ENCODE data around the gene ALDH7A1. TPM values are rescaled to one million over a fixed set of nuclear protein-coding genes. Genes with fewer than 3 reads are reported as not detected.

ALDH7A1 gene
- total and polyA plus RNA-seq, 2 donors (not counting 1 experiment from before 2014, with no cell fraction given), result 0.78 to 3.3 TPM

GRCh38 chr5:126599499-126599898, 4.5 kb upstream of the ALDH7A1 start:
- H3K9ac ChIP-seq (ENCODE audit: low read length), result no peak overlapping the region
- no peak overlapping the region for H3K4me2 ChIP-seq (replicated peaks; ENCODE audit: low read depth, low read length, poor library complexity, severe bottlenecking)
- no peaks in the 10 kb centered on the region for H3K27me3 Mint-ChIP-seq
- H3K4me1 Mint-ChIP-seq, result peaks cover 30% of the 10 kb centered on the region
- no peaks in the 10 kb centered on the region for H3K9me3 Mint-ChIP-seq (ENCODE audit: insufficient read depth)
- no peaks in the 10 kb centered on the region for H3K27me3 ChIP-seq (replicated peaks in 1 of 4; ENCODE audit: control extremely low read depth in 1 of 4, control insufficient read depth in 3 of 4, insufficient read depth in 4 of 4, low read length in 3 of 4)
- no peak overlapping the region for H3K27ac ChIP-seq (ENCODE audit: low read length in 2 of 2)
- intact Hi-C loops (cut with micrococcal nuclease), result no loop called here
- no peak overlapping the region for H3K4me3 ChIP-seq (ENCODE audit: control extremely low read depth in 1 of 5, extremely low read depth in 1 of 5, insufficient read depth in 1 of 5, low read depth in 2 of 5, low read length in 4 of 5)
- TF ChIP-seq EZH2 (IDR thresholded peaks at IDR 0.05; ENCODE audit: borderline replicate concordance, insufficient read depth, low read depth, low read length, poor library complexity, severe bottlenecking), result no peak
- no peak for TF ChIP-seq CTCF (IDR thresholded peaks at IDR 0.05)
- H3K36me3 ChIP-seq (replicated peaks in 1 of 2; ENCODE audit: control extremely low read depth in 1 of 2, control insufficient read depth in 1 of 2, extremely low read depth in 1 of 2, insufficient read depth in 2 of 2, low read length in 1 of 2), result peaks cover 1 to 13% of the 10 kb centered on the region in 2 experiments
- POLR2A ChIA-PET, result no interaction called here
- H3K79me2 ChIP-seq (ENCODE audit: control insufficient read depth, insufficient read depth, low read length), result peaks cover 36% of the 10 kb centered on the region
- peak overlapping the region; percentile 1 for H3K27ac Mint-ChIP-seq
- no peak overlapping the region for H2AFZ ChIP-seq (ENCODE audit: insufficient read depth, low read depth, low read length, poor library complexity, severe bottlenecking)
- 90% methylated on average over 4 of the region's 7 CpGs for WGBS (ENCODE audit: insufficient coverage)
- no peak overlapping the region for H3K4me3 Mint-ChIP-seq
- ATAC-seq (ENCODE audit: low read depth) (no peak), DNase-seq (no peak)
- peaks cover 33% of the 10 kb centered on the region for H4K20me1 ChIP-seq (ENCODE audit: control insufficient read depth, insufficient read depth, low read length, poor library complexity, severe bottlenecking)
- CTCF ChIA-PET, result interaction anchor here (1.9 kb wide), 1 partner anchor 12 kb away, joined by 7 read pairs; no protein-coding TSS in a partner anchor
- H3K9me3 ChIP-seq (ENCODE audit: control extremely low read depth in 1 of 3, control insufficient read depth in 2 of 3, insufficient read depth in 1 of 3, low read length in 2 of 3), result peaks cover 0 to 4% (median 0%) of the 10 kb centered on the region in 3 donors
- peaks cover 11 to 23% of the 10 kb centered on the region in 2 donors for H3K4me1 ChIP-seq (ENCODE audit: control insufficient read depth in 2 of 2, insufficient read depth in 2 of 2, low read length in 2 of 2)

GRCh38 chr5:126597156-126597555, 2.1 kb upstream of the ALDH7A1 start:
- Histone ChIP-seq H3K9ac (ENCODE audit: low read length) (no peak overlapping the region), H3K9me3 (ENCODE audit: control extremely low read depth in 1 of 3, control insufficient read depth in 2 of 3, insufficient read depth in 1 of 3, low read length in 2 of 3) (peaks cover 0 to 4% (median 0%) of the 10 kb centered on the region in 3 donors), H2AFZ (ENCODE audit: insufficient read depth, low read depth, low read length, poor library complexity, severe bottlenecking) (no peak overlapping the region), H3K4me1 (ENCODE audit: control insufficient read depth in 2 of 2, insufficient read depth in 2 of 2, low read length in 2 of 2) (peaks cover 13 to 28% of the 10 kb centered on the region in 2 donors), H3K4me2 (replicated peaks; ENCODE audit: low read depth, low read length, poor library complexity, severe bottlenecking) (no peak overlapping the region), H3K27ac (ENCODE audit: low read length in 2 of 2) (no peak overlapping the region), H3K4me3 (ENCODE audit: control extremely low read depth in 1 of 5, extremely low read depth in 1 of 5, insufficient read depth in 1 of 5, low read depth in 2 of 5, low read length in 4 of 5) (no peak overlapping the region), H3K79me2 (ENCODE audit: control insufficient read depth, insufficient read depth, low read length) (peaks cover 13% of the 10 kb centered on the region), H4K20me1 (ENCODE audit: control insufficient read depth, insufficient read depth, low read length, poor library complexity, severe bottlenecking) (peaks cover 11% of the 10 kb centered on the region), H3K27me3 (replicated peaks in 1 of 4; ENCODE audit: control extremely low read depth in 1 of 4, control insufficient read depth in 3 of 4, insufficient read depth in 4 of 4, low read length in 3 of 4) (no peaks in the 10 kb centered on the region), H3K36me3 (replicated peaks in 1 of 2; ENCODE audit: control extremely low read depth in 1 of 2, control insufficient read depth in 1 of 2, extremely low read depth in 1 of 2, insufficient read depth in 2 of 2, low read length in 1 of 2) (no peaks in the 10 kb centered on the region)
- ATAC-seq (ENCODE audit: low read depth), result no peak
- CTCF ChIA-PET, result no interaction called here
- Mint-ChIP-seq H3K27ac (no peak overlapping the region), H3K9me3 (ENCODE audit: insufficient read depth) (no peaks in the 10 kb centered on the region), H3K4me1 (peaks cover 21% of the 10 kb centered on the region), H3K4me3 (no peak overlapping the region), H3K27me3 (peaks cover 11% of the 10 kb centered on the region)
- no peak for DNase-seq
- intact Hi-C loops (cut with micrococcal nuclease), result no loop called here
- POLR2A ChIA-PET, result no interaction called here
- no peak for TF ChIP-seq EZH2 (IDR thresholded peaks at IDR 0.05; ENCODE audit: borderline replicate concordance, insufficient read depth, low read depth, low read length, poor library complexity, severe bottlenecking)
- WGBS (ENCODE audit: insufficient coverage), result 100% methylated on average over 1 of the region's 4 CpGs

All from B cell (primary cell).